ENCODE measurements around the gene UBR4. TPM values are rescaled to one million over a fixed set of nuclear protein-coding genes. Genes with fewer than 3 reads are reported as not detected.

UBR4 gene
- total RNA-seq, 1 experiment from 2014 or later: 74.7 TPM

DNA sequence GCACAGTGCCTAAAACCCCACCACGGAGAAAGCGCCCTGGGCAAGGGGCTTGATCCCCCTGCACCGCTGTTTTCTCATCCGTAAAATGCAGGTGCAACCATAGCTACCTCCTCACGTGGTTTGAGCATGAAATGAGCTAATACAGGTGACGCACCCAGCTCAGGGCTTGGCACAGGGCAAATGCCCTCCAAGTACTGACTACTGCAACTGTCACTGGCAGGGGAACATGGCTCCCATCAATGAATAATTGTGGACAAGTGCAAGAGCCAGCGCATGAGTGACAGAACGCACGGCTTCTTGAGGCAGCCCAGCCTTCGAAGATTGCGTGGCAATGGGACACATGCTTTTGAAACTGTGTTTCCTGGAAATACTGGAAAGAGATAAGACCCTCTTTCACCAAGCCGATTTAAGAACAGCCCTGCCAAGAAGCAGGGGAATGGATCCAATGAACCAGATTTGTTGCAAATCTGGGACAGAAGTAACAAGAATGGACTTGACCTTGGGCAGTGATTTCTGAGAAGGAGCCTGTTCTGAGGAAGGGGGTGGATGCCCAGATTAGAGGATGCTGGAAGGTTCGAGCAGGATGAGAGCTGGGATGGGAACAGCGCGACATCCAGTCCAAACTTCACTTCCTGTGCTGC lies 160.8 kb downstream of the UBR4 start:
- in situ Hi-C loops (cut with HindIII; ENCODE audit: low sequenced_read_pairs): no loop called here
- no peak for DNase-seq (ENCODE audit: low spot score)

DNA sequence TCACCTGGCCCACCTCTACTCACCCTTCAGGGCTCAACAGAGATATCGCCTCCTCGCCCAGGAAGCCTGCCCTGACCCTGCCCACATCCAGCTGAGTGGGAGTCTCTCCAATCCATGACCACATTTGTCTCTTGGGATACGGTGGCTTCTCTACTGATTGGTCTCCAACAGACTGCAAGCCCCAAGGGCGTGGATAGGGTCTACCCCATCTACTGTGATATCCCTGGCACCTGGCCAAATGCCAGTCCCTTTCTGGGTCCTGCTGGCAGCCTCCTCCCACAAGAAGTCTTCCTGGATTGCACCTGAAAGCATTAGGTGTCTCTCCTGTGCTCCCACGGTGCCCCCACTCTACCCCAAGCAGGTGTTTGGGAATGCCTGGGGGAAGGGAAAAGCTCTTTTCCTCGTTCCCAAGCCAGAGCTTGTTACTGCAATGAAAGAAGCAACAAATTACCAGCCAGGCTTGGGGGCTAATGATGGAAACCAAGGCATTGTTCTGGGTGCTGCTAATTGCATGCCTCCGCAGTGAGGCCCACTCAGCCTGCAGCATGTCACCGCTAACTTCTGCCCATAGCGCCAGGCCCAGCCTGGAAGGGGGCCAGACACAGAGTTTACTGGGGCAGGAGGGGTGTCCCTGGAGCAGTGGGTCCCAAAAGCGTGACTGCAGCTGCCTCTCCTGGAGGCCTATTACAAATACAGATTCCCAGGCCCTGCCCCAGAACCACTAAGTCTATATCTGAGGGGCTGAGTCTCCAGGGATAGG lies 162.9 kb downstream of the UBR4 start:
- in situ Hi-C loops (cut with HindIII; ENCODE audit: low sequenced_read_pairs): no loop called here

DNA sequence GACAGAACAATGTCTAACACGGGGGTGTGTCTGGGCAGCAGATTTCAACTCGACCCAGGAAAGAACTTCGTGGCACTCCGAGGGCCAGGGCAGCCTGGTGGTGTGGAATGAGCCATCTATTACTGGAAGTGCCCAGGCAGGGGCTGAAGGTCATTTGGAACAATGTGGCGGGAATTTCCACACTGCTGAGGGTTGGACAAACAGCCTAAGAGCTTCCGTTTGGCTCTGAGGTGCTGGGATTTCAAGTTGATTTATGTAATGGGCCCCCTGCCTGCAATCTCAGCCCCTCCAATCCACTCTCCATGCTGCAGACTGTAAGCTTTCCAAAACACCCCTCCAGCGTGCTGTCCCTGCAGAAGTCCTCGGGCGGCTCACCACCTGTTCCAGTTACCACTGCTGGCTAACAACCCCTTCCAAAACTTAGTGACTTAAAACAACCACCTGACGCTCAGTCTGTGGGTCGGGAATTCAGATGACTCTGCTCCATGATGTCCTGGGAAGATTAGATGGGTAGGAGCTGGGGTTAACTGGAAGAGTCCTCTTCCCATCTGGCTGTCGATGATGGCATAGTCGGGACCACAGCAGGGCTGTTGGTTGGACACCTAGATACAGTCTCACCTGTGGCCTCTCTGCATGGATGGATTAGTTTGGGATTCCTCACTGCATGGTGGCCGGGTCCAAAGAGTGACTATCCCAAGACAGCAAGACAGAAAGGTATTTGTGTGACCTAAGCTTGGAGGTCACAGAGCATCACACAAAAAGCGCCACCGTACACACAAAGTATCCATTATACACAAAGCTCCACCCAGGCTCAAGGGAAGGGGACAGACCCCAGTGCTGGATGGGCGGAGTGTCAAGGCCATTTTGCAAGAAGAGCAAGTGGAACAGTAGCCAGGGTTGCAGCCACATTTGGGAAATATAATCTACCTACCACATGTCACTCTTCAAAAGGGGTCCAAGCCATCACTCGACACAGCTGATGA lies 163.9 kb downstream of the UBR4 start:
- no peak for DNase-seq (ENCODE audit: low spot score)
- in situ Hi-C loops (cut with HindIII; ENCODE audit: low sequenced_read_pairs): no loop called here

More for the DNA sequence above, 162.9 kb downstream of the UBR4 start:
- no peak for DNase-seq (ENCODE audit: low spot score)

DNA sequence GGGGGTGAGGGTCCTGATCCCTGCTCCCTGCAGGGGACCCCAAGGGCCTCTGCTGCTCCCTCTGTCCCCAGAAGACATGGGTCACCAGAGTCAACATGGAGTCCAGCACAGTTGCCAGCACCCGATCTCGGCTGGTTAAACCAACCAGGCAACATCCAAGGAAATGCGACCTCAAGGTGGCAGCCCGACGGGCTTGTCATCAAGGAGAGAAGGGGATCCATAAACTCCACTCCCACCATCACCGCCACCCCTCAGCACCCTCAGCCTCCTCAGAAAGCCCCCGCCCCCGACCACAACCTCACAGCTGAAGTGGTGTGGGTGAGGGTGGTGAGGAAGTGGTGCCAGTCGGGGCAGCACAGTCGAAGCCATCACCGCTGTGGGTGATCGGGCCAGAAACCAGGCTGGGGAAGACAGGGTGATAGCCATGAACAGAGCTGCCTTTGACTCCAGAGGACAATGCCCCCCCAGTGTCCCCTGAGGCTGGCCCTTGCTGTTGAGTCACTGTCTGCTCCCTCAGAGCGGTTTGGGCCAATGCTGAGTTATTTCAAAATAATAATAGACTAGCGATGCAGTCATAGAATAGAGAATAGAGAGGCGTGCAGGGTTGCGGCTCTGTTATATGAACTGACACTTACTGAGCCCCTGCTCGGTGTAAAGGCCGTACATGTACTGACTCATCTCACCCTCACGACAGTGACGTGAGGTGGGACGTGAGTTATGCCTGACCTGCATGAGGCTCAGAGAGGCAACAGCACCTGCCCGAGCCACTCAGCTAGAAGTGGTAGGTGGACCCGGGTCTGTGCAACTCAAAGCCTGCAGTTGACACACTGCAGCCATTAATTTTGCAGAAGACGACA lies 164.9 kb downstream of the UBR4 start:
- DNase-seq (ENCODE audit: low spot score): no peak

DNA sequence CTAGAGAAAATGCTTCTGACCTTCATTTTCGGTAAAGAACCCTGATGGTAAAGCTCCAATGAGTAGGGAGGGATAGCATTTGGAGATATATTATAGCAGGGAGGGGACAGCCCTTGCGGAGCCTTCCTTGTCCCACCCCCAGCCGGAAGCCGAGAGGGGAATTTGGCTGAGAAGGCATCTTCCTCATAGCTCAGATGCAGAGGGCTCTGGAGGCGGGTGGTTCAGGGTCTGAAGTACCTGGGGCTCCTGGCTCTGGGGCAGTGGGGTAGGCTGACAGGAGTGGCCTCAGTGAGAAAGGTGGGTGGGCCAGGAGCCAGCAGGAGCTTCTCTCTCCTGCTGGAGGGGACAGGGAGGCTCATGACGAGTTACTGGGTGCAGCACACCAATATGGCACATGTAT lies 165.6 kb downstream of the UBR4 start:
- in situ Hi-C loops (cut with HindIII; ENCODE audit: low sequenced_read_pairs): no loop called here
- no peak for DNase-seq (ENCODE audit: low spot score)

More for the DNA sequence above, 164.9 kb downstream of the UBR4 start:
- in situ Hi-C loops (cut with HindIII; ENCODE audit: low sequenced_read_pairs): no loop called here

DNA sequence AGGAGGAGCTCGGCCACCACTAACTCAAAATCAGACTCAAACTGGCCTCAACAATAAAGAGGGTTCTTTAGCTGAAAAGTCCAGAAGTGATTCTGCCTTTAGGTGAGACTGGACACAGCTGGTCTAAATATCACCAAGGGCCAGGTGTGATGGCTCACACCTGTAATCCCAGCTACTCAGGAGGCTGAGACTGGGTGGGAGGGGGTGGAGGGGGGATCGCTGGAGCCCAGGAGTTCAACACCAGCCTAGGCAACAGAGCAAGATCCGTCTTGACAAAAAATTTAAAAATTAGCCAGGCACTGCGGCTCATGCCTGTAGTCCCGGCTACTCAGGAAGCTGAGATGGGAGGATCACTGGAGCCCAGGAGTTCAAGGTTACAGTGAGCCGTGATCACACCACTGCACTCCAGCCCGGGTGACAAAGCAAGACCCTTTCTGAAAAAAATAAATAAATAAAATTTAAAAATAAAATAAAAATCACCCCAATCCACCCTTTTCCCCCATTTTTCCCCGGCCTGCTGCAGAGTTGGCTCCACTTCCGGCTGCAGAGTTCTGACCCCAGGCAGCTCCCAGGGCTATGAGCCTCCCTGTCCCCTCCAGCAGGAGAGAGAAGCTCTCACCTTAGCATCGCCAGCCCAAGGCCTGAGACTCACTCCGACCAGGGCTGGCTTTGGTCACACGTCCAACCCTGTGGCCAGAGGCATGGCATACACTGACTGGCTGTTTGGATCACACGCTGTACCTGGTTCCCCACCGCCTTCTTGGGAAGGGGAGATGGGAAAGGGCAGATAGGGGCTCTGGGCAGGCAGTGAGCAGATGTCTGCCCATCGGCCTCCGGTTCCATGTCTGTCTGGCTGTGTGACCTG lies 166.3 kb downstream of the UBR4 start:
- in situ Hi-C loops (cut with HindIII; ENCODE audit: low sequenced_read_pairs): no loop called here
- DNase-seq (ENCODE audit: low spot score): no peak

DNA sequence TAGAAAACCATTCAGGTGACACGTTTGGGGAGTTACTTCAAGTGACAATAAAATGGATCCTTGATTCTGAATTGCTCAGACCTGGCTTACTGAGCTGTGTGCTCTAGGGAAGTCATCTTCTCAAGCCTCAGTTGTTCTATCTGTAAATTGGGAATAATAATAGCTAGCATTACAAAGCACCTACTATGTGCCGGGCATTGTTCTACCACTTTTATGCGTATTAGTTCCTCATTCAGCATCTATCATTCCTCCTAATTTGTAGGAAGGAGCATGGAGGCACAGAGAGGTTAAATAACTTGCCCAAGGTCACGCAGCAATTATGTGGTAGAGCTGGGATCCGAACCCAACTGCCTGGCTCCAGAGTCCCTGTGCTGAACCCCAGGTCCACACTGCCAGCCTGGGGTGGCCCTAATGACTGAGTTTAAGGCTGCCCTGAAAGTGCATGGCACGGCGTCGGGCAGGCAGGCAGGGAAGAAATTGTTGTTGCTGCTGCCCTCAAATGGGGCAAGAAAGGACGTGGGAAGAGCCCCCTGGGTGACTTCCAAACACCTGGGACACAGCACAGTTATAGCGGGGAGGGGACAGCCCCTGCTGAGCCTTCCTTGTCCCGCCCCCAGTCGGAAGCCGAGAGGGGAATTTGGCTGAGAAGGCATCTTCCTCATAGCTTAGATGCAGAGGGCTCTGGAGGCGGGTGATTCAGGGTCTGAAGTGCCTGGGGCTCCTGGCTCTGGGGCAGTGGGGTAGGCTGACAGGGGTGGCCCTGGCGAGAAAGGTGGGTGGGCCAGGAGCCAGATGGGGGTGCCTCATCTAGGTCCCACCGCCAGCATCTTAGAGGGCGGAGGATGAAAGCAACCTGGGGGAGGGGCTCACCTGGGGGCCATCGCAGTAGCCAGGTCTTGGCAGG lies 167.1 kb downstream of the UBR4 start:
- in situ Hi-C loops (cut with HindIII; ENCODE audit: low sequenced_read_pairs): no loop called here
- DNase-seq (ENCODE audit: low spot score): no peak

DNA sequence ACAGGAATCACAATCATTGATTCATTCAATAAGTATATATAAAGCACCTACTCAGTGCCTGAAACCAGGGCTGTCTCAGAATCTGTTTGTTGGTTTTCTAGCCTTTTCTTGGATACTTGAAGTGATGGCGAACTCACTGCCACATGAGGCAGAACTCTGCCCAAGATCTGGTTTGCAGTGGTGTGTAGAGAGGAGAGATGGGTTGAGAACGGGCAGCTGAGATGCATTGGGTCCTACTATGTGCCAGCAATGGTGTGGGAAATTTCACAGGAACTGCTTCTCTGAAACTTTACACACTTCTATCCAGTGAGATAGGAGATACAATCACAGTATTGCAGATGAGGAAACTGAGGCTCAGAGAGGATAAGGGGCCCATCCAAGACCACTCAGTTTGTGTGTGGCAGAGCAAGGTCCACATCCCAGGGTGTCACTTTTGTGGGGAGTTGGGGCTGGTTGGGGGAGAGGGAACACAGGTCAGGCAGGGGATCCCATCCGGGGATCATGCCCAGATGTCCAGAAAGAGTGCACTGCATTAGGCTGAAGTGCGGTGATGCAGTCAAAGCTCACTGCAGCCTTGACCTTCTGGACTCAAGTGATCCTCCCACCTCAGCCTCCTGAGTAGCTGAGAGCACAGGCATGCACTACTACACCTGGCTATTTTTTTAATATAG lies 169.9 kb downstream of the UBR4 start:
- in situ Hi-C loops (cut with HindIII; ENCODE audit: low sequenced_read_pairs): no loop called here
- no peak for DNase-seq (ENCODE audit: low spot score)

DNA sequence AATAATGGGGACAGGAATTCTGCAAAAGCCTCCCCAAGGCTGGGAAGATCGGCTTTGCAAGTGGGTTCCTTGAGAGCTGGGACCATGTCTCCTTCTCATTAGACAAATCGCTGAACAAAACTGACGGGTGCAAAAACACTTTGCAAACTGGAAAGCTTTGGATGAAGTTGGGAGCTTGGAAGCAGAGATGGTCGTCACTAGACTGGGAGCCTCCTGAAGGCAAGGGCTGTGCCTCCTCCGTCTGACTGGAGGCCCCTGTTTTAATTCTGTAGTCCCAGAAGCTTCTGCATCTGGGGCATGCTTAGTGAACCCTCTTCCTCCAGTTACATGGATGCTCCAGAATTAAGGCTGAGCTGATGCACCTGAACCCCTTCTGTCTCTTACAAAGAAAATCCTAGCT lies 171.3 kb downstream of the UBR4 start:
- no peak for DNase-seq (ENCODE audit: low spot score)
- in situ Hi-C loops (cut with HindIII; ENCODE audit: low sequenced_read_pairs): no loop called here

DNA sequence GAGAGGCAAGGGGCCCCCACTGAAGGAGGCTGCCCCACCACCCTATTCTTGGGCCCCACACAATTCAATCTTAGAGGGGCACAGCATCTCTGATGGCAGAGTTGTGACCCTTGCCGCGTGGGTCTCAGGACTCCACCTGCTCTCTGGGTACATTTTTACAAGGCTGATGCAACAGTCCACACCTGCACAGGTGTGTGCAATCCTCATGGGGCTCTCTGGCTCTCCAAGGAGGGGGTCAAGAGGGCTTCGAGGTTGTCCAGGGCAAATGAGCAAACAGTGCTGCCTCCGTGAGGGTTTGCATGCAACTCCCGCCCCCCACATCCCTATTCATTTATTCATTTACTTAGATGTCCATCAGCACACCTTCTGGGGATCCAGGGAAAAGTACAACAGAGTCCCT lies 172.0 kb downstream of the UBR4 start:
- no peak for DNase-seq (ENCODE audit: low spot score)
- in situ Hi-C loops (cut with HindIII; ENCODE audit: low sequenced_read_pairs): no loop called here

DNA sequence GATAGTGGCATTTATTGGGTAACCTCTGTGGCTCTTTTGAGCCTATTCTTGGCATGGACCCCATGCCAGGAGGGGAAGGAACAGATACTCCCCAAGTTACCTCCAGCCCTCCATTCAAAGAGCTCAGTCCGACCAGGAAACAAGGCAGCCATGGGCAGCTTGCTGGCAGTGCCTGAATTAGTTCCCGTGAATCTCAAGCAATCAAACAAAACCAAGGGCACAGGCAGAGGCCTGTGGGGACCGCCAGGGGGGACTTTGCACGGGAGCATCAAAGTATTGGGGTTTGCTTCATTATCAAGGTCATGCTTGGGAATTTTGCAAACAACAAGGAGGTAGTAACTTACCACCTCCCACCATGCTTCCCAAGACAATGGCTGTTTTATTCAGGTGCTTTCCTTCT lies 172.4 kb downstream of the UBR4 start:
- in situ Hi-C loops (cut with HindIII; ENCODE audit: low sequenced_read_pairs): no loop called here
- DNase-seq (ENCODE audit: low spot score): no peak

DNA sequence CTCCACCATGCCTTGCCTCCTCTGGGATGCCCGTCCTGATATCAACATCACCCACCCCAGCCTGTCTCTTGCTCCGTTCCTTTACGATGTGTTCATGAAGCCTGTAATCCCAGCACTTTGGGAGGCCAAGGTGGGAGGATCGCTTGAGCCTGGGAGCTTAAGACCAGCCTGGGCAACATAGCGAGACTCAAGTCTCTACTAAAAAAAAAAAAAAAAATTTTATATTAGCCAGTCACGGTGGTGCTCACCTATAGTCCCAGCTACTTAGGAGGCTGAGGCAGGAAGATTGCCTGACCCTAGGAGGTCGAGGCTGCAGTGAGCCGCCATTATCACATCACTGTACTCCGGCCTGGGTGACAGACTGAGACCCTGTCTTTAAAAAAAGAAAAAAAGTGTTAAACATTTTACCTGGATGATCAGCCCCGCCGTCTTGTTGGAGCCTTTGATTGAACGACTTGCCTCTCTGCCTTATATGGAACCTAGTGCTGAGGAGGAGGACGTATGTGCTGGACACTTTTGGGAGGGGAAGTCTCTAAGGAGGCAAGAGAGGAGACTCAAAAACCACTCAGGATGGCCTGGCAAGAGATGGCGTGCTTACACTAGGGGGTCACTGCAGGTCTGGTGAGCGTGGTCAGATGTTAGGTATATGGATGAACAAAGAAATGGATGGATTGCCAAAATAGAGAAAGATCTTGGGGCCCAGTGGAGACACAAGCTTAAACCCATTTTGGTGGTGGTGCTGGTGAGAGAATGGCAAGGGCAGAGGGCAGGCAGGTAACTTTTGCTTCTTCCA lies 173.1 kb downstream of the UBR4 start:
- in situ Hi-C loops (cut with HindIII; ENCODE audit: low sequenced_read_pairs): no loop called here
- DNase-seq (ENCODE audit: low spot score): no peak

DNA sequence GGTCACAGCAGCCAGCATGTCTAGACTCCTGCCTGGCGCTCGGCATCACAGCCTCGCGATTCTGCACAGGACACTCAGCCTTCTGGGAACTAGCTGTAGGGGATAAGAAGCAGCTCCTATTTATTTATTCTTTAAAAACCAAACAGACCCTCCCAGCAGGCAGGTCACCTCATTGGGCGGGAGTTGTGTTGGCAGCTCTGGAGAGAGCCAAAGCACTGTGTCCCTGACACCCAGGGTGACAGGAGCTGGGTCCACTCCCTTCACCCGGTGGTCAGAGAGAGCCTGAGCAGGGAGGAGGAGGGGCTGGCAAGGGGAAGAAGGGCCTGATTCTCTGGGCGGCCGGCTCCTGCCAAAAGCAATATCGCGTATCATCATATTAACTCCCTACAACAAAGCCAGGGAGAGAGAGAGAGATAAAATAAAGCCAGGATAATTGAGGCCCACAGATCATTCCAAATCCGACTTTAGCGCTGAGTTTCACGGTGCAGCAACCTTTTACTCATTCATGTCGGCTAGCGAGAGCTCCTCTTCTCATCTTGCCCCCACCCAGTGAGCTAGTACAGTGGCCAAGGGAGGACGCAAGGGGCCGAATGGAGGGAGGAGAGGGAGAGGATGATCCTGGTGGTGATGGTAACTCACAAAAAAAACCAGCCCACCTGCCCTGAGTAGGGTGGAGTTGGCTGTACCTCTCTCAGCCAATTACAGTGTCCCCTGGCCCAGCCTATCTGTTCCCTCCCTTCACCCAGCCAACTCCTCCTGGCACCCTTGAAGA lies 173.8 kb downstream of the UBR4 start:
- no peak for DNase-seq (ENCODE audit: low spot score)
- in situ Hi-C loops (cut with HindIII; ENCODE audit: low sequenced_read_pairs): no loop called here

DNA sequence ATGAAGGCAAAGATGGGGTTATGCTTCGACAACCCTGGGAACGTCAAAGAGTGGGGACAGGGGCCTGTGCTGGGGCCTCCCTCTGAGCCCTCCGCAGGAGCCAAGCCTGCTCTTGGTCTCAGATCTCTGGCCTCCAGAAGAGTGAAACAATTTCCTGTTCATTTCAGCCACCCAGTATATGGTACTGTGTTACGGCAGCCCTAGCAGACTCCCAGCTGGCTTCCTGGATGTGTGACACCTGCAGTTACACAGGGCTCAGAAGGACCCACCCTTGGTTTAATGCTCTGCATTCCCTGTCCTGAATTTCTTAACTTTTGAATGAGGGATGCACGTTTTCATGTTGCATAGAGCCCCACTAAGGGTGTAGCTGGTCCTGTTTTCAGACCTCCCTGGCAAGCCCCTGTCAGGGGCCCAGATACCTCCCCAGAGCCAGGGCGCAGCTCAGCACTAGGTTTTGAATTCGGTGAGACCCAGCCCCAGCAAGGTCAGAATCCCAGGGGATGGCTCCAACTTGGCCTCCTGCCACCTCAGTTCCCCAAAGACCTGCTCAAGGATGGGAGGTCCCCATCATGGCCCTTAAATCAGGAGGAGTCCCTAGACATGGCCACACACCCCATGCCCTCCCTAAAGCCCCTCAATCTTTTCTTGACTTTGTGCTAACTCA lies 174.6 kb downstream of the UBR4 start:
- in situ Hi-C loops (cut with HindIII; ENCODE audit: low sequenced_read_pairs): no loop called here
- DNase-seq (ENCODE audit: low spot score): no peak

DNA sequence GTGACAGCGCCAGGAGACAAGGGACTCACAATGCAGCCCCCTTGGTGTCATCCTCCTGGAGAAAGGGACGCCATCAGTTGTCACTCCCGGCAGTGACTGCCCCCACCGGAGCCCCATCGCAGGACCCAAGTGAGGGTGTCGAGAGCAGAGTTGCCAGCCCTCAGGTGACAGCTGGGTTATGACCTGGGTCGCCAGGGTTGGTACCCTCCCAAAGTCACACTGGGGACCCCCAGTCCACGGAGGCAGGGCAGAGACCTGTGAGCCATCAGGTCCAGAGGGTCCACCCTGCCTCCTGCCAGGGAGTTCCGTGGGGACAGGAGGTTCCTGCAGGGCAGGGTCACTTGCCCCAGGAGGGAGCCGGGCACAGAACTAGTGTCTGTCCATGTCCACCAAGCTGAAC lies 175.3 kb downstream of the UBR4 start:
- no peak for DNase-seq (ENCODE audit: low spot score)

More for the DNA sequence above, 175.3 kb downstream of the UBR4 start:
- in situ Hi-C loops (cut with HindIII; ENCODE audit: low sequenced_read_pairs): no loop called here
